Omental fat pad (tissue), 4 donors: ENCODE data around the gene PFDN2. TPM values are rescaled to one million over a fixed set of nuclear protein-coding genes. Genes with fewer than 3 reads are reported as not detected.

Experiments used
- ATAC-seq: fragments of 150-250 bp; one replicate; pipeline ENCODE4 v1.9.1; 2016; ENCODE audit warnings: mild to moderate bottlenecking, moderate library complexity; ENCODE audit not compliant: low FRiP score
- DNase-seq: peaks from one replicate; pipeline ENCODE4 v3.0.0-alpha.2; 2019; ENCODE audit warnings: low spot score
- total RNA-seq, 4 donors: library from RNA; depleted of rRNA; stranded (reverse); fragments of >200 nt; gene quantifications; one replicate each; pipeline ENCODE4 v1.1.0, GENCODE V29; 2016
- TF ChIP-seq, protein P1 (sequence below), 3 donors: fragments of 450-650 bp; IDR thresholded peaks; one replicate each; pipeline ENCODE4 v1.5.1; 2016 to 2017; ENCODE audit warnings: antibody characterized with exemption in 3 of 3, mild to moderate bottlenecking in 3 of 3, moderate library complexity in 2 of 3

Gene PFDN2
- total RNA-seq, 4 donors from 2014 or later, result 30.6 to 90.1 (median 50.0) TPM

DNA sequence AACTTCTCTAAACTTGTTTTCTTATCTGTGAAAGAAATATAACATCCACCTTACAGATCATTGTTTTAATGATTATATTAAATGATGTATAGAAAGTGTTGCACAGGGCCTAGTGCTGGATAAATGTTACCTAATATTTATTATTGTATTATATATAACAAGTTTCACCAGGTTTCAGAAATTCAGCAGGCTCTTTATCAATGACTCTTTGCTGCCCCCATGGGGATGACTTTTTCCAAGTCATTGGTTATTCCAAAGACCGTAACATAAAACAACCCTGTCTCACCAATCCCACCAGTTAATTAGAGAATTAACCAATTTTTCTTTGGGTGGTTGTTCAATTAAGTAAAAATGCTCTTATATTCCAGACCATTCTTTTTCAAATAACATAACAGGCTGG lies 21.9 kb upstream of the PFDN2 start:
- no peak for ATAC-seq
- no peak for DNase-seq
- TF ChIP-seq, protein P1, sequence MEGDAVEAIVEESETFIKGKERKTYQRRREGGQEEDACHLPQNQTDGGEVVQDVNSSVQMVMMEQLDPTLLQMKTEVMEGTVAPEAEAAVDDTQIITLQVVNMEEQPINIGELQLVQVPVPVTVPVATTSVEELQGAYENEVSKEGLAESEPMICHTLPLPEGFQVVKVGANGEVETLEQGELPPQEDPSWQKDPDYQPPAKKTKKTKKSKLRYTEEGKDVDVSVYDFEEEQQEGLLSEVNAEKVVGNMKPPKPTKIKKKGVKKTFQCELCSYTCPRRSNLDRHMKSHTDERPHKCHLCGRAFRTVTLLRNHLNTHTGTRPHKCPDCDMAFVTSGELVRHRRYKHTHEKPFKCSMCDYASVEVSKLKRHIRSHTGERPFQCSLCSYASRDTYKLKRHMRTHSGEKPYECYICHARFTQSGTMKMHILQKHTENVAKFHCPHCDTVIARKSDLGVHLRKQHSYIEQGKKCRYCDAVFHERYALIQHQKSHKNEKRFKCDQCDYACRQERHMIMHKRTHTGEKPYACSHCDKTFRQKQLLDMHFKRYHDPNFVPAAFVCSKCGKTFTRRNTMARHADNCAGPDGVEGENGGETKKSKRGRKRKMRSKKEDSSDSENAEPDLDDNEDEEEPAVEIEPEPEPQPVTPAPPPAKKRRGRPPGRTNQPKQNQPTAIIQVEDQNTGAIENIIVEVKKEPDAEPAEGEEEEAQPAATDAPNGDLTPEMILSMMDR (IDR thresholded peaks at IDR 0.05), result no peak

DNA sequence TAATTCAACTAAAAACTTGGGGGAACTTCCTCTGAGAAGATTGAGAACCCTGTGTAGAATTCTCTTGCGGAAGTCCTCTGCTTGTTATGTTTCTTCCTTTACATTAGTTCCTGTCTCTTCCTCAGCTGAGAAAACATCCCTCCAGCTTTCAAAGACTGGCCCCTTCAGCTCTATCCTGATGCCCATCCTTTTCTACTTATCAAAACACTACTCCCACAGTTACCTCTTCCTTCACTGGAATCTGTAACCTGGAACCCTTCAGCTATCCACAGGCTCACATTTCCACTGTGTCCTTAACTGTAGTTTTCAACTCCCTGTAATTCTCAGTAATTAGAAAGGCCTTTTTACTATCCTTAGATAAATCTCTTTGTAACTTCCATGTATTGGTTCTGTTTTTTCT lies 20.6 kb upstream of the PFDN2 start:
- DNase-seq (no peak), ATAC-seq (no peak)
- TF ChIP-seq, protein P1 (IDR thresholded peaks at IDR 0.05), result no peak

DNA sequence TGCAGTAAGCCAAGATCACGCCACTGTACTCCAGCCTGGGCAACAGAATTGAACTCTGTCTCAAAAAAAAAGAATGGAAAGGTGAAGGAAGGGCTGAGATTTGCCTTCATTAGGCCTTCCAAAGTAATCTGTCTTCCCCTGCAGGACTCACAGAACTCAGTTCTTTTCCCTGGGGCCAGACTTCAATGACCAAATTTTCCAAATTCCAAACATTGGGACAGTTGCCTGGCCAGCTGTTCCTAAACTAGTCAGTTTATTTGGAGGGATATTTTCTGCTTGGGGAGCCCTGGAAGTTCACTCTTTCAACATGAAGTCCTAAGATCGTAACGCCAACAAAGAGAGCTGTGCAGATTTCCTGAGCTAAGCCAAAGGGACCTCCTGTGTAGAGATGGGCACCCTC lies 20.0 kb upstream of the PFDN2 start:
- DNase-seq, result no peak
- TF ChIP-seq, protein P1 (IDR thresholded peaks at IDR 0.05), result no peak
- ATAC-seq, result no peak

DNA sequence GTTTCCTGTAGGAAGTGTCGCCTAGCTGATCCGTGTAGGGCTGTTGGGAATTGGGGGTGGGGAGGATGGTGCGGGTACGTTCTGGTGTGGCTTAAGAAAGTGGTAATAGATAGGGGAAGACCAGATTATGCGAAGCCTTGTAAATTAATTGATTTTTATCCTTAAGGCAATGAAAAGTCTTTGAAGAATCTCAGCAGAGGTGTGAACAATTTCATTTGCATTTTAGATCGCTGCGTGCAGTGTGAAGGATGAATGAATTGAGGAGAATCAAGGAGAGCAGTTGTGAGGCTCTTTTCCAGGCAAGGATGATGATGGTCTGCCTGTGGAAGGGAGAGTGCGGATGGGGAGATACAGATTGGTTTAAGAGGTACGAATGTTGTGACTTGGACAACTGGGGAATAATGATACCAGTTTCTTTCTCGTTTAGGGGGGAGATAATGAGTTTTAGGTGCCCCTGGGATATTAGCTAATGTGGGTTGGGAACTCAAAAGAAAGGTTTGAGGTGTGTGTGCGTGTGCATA lies 15.4 kb upstream of the PFDN2 start:
- DNase-seq (no peak), ATAC-seq (no peak)
- TF ChIP-seq, protein P1 (IDR thresholded peaks at IDR 0.05), result no peak

DNA sequence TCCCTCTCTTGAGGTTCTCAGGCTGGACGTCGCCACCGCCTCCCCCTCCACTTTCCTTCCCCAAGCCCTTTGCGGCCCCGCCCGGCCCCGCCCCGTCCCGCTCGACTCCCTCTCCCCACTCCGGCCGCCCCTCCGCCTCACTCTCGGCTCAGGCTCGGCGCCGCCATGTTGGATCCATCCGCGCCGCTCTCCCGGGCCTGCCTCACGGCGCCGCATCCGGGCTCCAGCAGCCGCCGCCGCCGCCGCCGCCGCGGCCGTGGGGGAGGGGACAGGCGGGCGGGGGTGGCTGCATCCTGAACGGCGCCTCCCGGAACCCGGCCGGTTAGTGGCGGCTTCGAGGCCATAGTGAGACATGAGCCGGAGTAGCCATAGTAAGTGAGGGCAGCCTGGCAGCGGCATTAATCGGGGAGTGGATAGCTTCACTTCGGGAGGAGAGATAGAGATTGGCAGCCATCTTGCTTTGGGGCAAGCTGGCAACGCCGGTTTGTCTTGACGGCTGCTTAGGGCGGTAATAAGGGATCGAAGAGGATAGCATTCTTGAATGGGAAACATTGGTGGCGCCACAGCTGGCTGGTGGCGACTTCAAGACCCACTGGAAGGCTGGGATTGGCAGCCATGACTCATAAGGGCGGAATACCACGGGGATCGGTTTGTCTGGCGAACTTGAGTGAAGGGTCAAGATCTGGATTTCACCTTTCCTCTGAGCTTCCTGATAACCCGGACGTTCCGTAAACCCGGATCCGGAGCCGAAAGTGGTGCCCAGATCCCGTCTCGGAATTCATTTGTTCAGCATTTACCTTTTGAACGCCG lies 14.8 kb upstream of the PFDN2 start, which contains the start of gene DEDD:
TSS of gene DEDD (minus strand) at position 258 of the 810 bp plus-strand sequence. CDS start 8,205 bp downstream, outside the sequence.
- peak; percentile 93 for ATAC-seq
- DNase-seq, result peak; percentile 65
- TF ChIP-seq, protein P1 (IDR thresholded peaks at IDR 0.05), result no peak

DNA sequence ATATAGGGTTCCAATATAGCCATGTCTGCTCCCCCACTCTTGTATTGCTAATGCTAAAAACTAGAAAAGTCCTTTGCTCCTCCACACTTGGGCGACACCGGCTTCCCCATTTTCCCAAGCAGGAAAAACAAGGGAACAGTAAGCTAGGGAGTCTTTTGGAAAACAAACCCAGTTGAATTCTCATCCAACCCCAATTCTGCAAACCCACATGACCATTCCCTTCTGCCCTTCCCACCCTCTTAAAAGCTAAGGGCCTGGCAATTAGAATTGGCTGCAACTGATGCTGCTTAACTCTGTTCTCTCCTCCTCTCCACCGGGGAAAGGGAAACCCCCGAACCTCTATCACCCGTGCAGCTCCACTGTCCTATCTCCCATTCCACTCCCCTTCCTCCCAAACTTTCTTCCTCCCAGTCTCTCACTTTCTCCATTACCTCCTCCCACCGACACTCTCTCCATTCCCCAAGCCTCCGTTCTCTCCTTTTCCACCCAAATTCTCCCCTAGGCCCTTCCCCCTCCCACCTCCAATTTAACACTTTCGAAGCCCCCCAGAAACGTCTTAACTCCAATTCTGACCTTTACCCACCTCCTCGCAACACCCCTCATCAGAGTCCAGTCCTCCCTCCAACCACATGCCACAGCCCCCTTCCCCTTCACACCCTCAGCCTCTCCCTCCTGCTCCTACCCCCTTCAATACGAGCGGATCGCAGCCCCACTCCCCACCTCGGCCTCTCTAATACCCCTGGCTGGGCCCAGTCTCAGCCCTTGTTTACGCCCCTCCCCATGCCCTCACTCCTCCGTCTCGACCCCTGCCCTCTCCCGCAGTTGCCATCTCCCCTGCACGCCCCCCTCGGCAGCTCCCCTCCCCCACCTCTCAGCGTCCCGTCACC lies 13.9 kb upstream of the PFDN2 start:
- peak; percentile 43 for ATAC-seq
- TF ChIP-seq, protein P1 (IDR thresholded peaks at IDR 0.05), result no peak

More for the DNA sequence above, 13.9 kb upstream of the PFDN2 start:
- DNase-seq, result no peak
